Mesenchymal stem cell (in vitro differentiated cells and primary cell): ENCODE results near the gene C9orf85.

Experiments
- DNase-seq: peaks from one replicate; pipeline ENCODE4 v3.0.0-alpha.2; 2013
- H2AFZ ChIP-seq: one replicate; pipeline ENCODE4 v1.6.1; 2013; ENCODE audit warnings: low read depth, mild to moderate bottlenecking, control low read depth, inconsistent platforms, low read length, moderate library complexity
- H2AK5ac ChIP-seq: 2 replicates; pipeline ENCODE4 v1.6.1; 2013; ENCODE audit warnings: low read length, moderate library complexity, mild to moderate bottlenecking, inconsistent platforms; ENCODE audit not compliant: severe bottlenecking
- H2BK120ac ChIP-seq: one replicate; pipeline ENCODE4 v1.6.1; 2013; ENCODE audit warnings: low read depth, mild to moderate bottlenecking, inconsistent platforms, low read length, moderate library complexity
- H2BK12ac ChIP-seq, 2 experiments: one replicate each; pipeline ENCODE4 v1.6.1; 2013; ENCODE audit warnings: inconsistent platforms in 2 of 2, low read length in 2 of 2, mild to moderate bottlenecking in 2 of 2, moderate library complexity in 2 of 2, control low read depth in 1 of 2
- H2BK15ac ChIP-seq: one replicate; pipeline ENCODE4 v1.6.1; 2013; ENCODE audit warnings: mild to moderate bottlenecking, low read depth, inconsistent platforms; ENCODE audit not compliant: poor library complexity, severe bottlenecking
- H2BK5ac ChIP-seq: 2 replicates; pipeline ENCODE4 v1.6.1; 2013; ENCODE audit warnings: low read depth, mild to moderate bottlenecking, low read length, control low read depth, inconsistent platforms; ENCODE audit not compliant: poor library complexity, severe bottlenecking
- H3K14ac ChIP-seq, 2 experiments: one replicate each; pipeline ENCODE4 v1.6.1; 2013; ENCODE audit warnings: inconsistent platforms in 2 of 2, low read length in 2 of 2, control low read depth in 1 of 2, mild to moderate bottlenecking in 1 of 2, moderate library complexity in 1 of 2
- H3K18ac ChIP-seq, 2 experiments: one replicate each; pipeline ENCODE4 v1.6.1; 2013; ENCODE audit warnings: inconsistent platforms in 2 of 2, low read length in 2 of 2, control low read depth in 1 of 2, low read depth in 1 of 2, mild to moderate bottlenecking in 1 of 2
- H3K23ac ChIP-seq, 2 experiments: one replicate each; pipeline ENCODE4 v1.6.1; 2013; ENCODE audit warnings: inconsistent platforms in 2 of 2, low read length in 2 of 2, mild to moderate bottlenecking in 2 of 2, moderate library complexity in 2 of 2, control low read depth in 1 of 2
- H3K27ac ChIP-seq: 2 replicates; pipeline ENCODE4 v1.5.1; 2013; ENCODE audit warnings: mild to moderate bottlenecking, moderate library complexity, low read length, control low read depth, inconsistent platforms; ENCODE audit not compliant: poor library complexity, severe bottlenecking
- H3K27me3 ChIP-seq, 2 experiments: 2 replicates each; pipeline versions ENCODE4 v1.6.1 to v1.7.0; 2013; ENCODE audit warnings: low read length in 2 of 2, mild to moderate bottlenecking in 2 of 2, moderate library complexity in 2 of 2, control low read depth in 1 of 2, inconsistent platforms in 1 of 2; ENCODE audit not compliant: control insufficient read depth in 1 of 2, insufficient read depth in 1 of 2
- H3K36me3 ChIP-seq, 2 experiments: 2 replicates each; pipeline versions ENCODE4 v1.6.1 to v1.7.0; 2013; ENCODE audit warnings: low read length in 2 of 2, control low read depth in 1 of 2, inconsistent platforms in 1 of 2, low read depth in 1 of 2, mild to moderate bottlenecking in 1 of 2; ENCODE audit not compliant: insufficient read depth in 2 of 2, control insufficient read depth in 1 of 2
- H3K4ac ChIP-seq, 2 experiments: one replicate each; pipeline ENCODE4 v1.6.1; 2013; ENCODE audit warnings: inconsistent platforms in 2 of 2, low read length in 2 of 2, mild to moderate bottlenecking in 2 of 2, moderate library complexity in 2 of 2, control low read depth in 1 of 2, low read depth in 1 of 2
- H3K4me1 ChIP-seq: 2 replicates; pipeline ENCODE4 v1.6.1; 2013; ENCODE audit warnings: low read depth, low read length, control low read depth; ENCODE audit not compliant: control insufficient read depth, insufficient read depth
- H3K4me2 ChIP-seq: 2 replicates; pipeline ENCODE4 v1.6.1; 2013; ENCODE audit warnings: low read length, mild to moderate bottlenecking, inconsistent platforms; ENCODE audit not compliant: poor library complexity, severe bottlenecking
- H3K4me3 ChIP-seq, 2 experiments: 2 replicates each; pipeline versions ENCODE4 v1.5.1 to v1.7.0; 2013; ENCODE audit warnings: low read length in 2 of 2, mild to moderate bottlenecking in 2 of 2, control low read depth in 1 of 2, low read depth in 1 of 2; ENCODE audit not compliant: insufficient read depth in 1 of 2
- H3K79me1 ChIP-seq: replicated peaks from 2 replicates; pipeline ENCODE4 v1.6.1; 2013; ENCODE audit warnings: mild to moderate bottlenecking, control low read depth, low read length, inconsistent platforms; ENCODE audit not compliant: poor library complexity, severe bottlenecking
- H3K9ac ChIP-seq: 2 replicates; pipeline ENCODE4 v1.7.0; 2013; ENCODE audit warnings: mild to moderate bottlenecking, low read length, moderate library complexity
- H3K9me3 ChIP-seq: 2 replicates; pipeline ENCODE4 v1.7.0; 2013; ENCODE audit warnings: mild to moderate bottlenecking, low read length; ENCODE audit not compliant: control insufficient read depth
- H4K8ac ChIP-seq: one replicate; pipeline ENCODE4 v1.6.1; 2013; ENCODE audit warnings: inconsistent platforms, mild to moderate bottlenecking, low read length, moderate library complexity
- H4K91ac ChIP-seq: one replicate; pipeline ENCODE4 v1.6.1; 2013; ENCODE audit warnings: mild to moderate bottlenecking, low read length, inconsistent platforms
- WGBS: methylation state at CpG from one replicate; pipeline ENCODE4 v1.1.7; 2013; ENCODE audit warnings: mixed read lengths; 5-methylcytosine and 5-hydroxymethylcytosine counted together

C9orf85 gene

DNA sequence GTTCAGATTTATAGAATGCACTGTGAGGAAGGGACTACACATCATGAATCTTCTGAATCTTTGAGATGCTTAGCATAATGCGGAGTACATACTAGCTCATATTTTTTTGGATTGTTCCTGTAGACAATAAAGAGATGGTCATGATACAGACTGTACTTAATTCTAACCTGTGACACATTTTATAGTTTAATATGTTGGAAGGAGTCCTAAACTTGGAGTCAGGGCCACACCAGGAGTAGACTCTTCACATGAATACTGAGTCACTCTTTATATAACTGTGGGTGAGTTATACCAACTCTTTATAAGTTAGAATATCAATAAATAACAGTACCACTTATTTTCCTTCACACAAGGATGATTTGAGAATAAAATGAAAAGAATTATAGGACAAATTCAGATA lies 16.9 kb downstream of the C9orf85 start:
- no peak overlapping the region for H3K18ac ChIP-seq
- no peaks in the 10 kb centered on the region for H3K9me3 ChIP-seq
- no peak overlapping the region for H2AK5ac ChIP-seq
- 100% methylated on average over 1 of the region's 1 CpG for WGBS
- peak overlapping the region; percentile 62 for H3K9ac ChIP-seq
- no peak overlapping the region for H4K8ac ChIP-seq
- H3K4ac ChIP-seq, result no peak overlapping the region
- DNase-seq, result no peak
- no peak overlapping the region for H2BK5ac ChIP-seq
- peaks cover 0 to 2% of the 10 kb centered on the region in 2 experiments for H3K36me3 ChIP-seq
- no peaks in the 10 kb centered on the region for H3K27me3 ChIP-seq
- H2BK15ac ChIP-seq, result no peak overlapping the region
- no peaks in the 10 kb centered on the region for H3K4me1 ChIP-seq
- H3K4me3 ChIP-seq, result no peak overlapping the region
- H4K91ac ChIP-seq, result no peak overlapping the region
- no peak overlapping the region for H2BK12ac ChIP-seq
- H2AFZ ChIP-seq, result no peak overlapping the region
- H3K14ac ChIP-seq, result no peak overlapping the region
- peaks cover 14% of the 10 kb centered on the region for H3K79me1 ChIP-seq
- H3K4me2 ChIP-seq, result no peak overlapping the region
- H3K23ac ChIP-seq, result no peak overlapping the region
- no peak overlapping the region for H2BK120ac ChIP-seq
- no peak overlapping the region for H3K27ac ChIP-seq

DNA sequence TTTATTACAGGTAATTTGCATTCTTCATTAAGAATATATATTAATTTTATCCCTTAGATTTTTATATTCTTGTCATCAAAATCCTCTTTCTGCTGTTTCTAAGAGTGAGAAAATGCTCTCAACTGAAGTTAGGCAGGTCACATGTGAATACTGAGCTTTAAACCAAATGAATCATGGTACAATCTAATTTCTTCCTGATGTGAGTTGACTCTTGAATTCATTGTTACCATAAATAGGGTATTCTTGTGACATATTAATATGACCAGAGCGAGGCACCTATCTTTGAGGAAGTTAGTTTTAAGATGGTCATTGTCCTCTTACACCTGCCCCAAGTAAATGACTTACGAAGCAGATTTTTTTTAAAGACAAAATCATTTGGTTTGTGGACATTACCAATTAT lies 17.4 kb downstream of the C9orf85 start:
- Histone ChIP-seq H2BK15ac (no peak overlapping the region), H3K14ac (no peak overlapping the region), H3K4me3 (no peak overlapping the region), H3K36me3 (peaks cover 0 to 2% of the 10 kb centered on the region in 2 experiments), H4K91ac (no peak overlapping the region), H3K79me1 (peaks cover 13% of the 10 kb centered on the region), H2AK5ac (no peak overlapping the region), H2AFZ (no peak overlapping the region), H3K27ac (no peak overlapping the region), H3K4me2 (no peak overlapping the region), H3K18ac (no peak overlapping the region), H2BK12ac (no peak overlapping the region), H3K4me1 (no peaks in the 10 kb centered on the region), H2BK120ac (no peak overlapping the region), H3K9ac (peak overlapping the region; percentile 62), H3K4ac (no peak overlapping the region), H2BK5ac (no peak overlapping the region), H3K9me3 (no peaks in the 10 kb centered on the region), H3K23ac (no peak overlapping the region), H4K8ac (no peak overlapping the region), H3K27me3 (no peaks in the 10 kb centered on the region)
- no CpG with 5 or more reads among the region's 2 CpGs for WGBS
- DNase-seq, result no peak

DNA sequence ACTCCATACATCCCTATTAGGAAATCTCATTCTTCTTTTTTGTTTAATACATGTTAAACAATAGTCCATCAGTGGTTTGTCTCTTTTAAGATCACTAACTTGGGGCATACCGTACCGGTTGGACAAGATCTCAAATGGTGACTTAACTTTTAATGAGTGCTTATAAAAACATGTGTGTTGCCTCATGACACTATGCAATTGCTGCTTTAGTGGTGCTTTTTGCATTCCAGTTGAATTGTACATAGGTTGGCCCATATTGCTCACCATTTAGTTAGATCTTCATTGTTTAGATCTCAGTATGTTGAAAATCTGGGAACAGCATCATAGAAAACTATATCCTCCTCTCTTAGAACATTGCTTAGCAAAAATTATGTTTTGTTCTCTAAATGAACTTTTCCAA lies 17.8 kb downstream of the C9orf85 start:
- Histone ChIP-seq H3K79me1 (peaks cover 15% of the 10 kb centered on the region), H4K8ac (no peak overlapping the region), H3K4me1 (no peaks in the 10 kb centered on the region), H3K9ac (peak overlapping the region; percentile 62), H3K27me3 (no peaks in the 10 kb centered on the region), H2BK5ac (no peak overlapping the region), H3K9me3 (no peaks in the 10 kb centered on the region), H2AK5ac (no peak overlapping the region), H3K18ac (no peak overlapping the region), H3K36me3 (peaks cover 0 to 2% of the 10 kb centered on the region in 2 experiments), H4K91ac (no peak overlapping the region), H2BK12ac (no peak overlapping the region), H3K23ac (no peak overlapping the region), H3K4me2 (no peak overlapping the region), H3K14ac (no peak overlapping the region), H2BK120ac (no peak overlapping the region), H2BK15ac (no peak overlapping the region), H2AFZ (no peak overlapping the region), H3K4me3 (no peak overlapping the region), H3K27ac (no peak overlapping the region), H3K4ac (no peak overlapping the region)
- DNase-seq, result peak; percentile 45
- WGBS, result 92% methylated on average over 2 of the region's 2 CpGs

DNA sequence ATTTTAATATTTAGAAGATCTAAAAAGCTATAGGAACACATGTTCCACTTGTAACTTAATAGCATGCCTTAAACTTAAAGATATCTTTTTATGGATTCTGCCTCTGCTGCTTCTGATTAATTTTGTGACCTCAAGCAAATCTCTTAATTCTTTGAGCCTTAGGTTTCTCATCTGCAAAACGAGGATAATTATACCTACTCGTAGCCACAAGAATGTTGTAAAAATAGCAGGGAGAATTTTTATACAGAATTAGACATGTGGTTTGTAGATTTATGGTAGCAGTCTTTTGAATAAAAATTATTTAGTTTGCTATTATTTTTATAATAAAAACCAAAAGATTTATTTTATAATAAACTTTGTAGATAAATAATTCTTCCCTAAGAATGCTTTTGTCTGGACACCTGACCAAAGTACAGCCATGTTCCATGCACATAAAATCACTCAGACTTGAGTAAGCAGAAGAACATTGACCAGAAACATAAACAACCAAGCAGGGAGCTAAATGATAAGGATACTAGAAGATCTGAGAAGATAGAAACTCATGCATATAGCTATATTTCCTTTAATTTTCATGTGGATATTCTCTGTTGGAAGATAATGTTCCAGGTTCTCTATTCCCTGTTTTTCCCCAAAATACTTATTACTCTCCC lies 18.5 kb downstream of the C9orf85 start:
- Histone ChIP-seq H3K14ac (no peak overlapping the region), H4K91ac (no peak overlapping the region), H3K18ac (no peak overlapping the region), H2BK12ac (no peak overlapping the region), H2AK5ac (no peak overlapping the region), H2AFZ (no peak overlapping the region), H3K79me1 (peaks cover 19% of the 10 kb centered on the region), H3K9me3 (no peaks in the 10 kb centered on the region), H3K27ac (no peak overlapping the region), H3K9ac (peak overlapping the region; percentile 62), H2BK15ac (no peak overlapping the region), H4K8ac (no peak overlapping the region), H3K4me3 (no peak overlapping the region), H3K27me3 (no peaks in the 10 kb centered on the region), H2BK5ac (no peak overlapping the region), H3K36me3 (peaks cover 0 to 2% of the 10 kb centered on the region in 2 experiments), H3K23ac (no peak overlapping the region), H3K4me1 (no peaks in the 10 kb centered on the region), H3K4ac (no peak overlapping the region), H3K4me2 (no peak overlapping the region), H2BK120ac (no peak overlapping the region)
- peak; percentile 37 for DNase-seq
- WGBS, result 86% methylated on average over 1 of the region's 2 CpGs
